Esophagus (tissue), 2 donors: ENCODE data around the gene DYNC1I1. TPM values are rescaled to one million over a fixed set of nuclear protein-coding genes. Genes with fewer than 3 reads are reported as not detected.

Experiments
- H3K27ac ChIP-seq, 2 donors: one replicate each; pipeline ENCODE4 v1.5.1; 2013; ENCODE audit warnings: low read depth in 2 of 2, mild to moderate bottlenecking in 2 of 2, inconsistent platforms in 1 of 2, low read length in 1 of 2, moderate library complexity in 1 of 2
- H3K27me3 ChIP-seq, 2 donors: one replicate each; pipeline ENCODE4 v1.6.1; 2013; ENCODE audit warnings: low read length in 2 of 2, control low read depth in 1 of 2, mild to moderate bottlenecking in 1 of 2; ENCODE audit not compliant: insufficient read depth in 2 of 2, control insufficient read depth in 1 of 2
- H3K36me3 ChIP-seq, 2 donors: one replicate each; pipeline ENCODE4 v1.6.1; 2013; ENCODE audit warnings: low read length in 1 of 2; ENCODE audit not compliant: control insufficient read depth in 2 of 2, insufficient read depth in 2 of 2
- H3K4me1 ChIP-seq, 2 donors: one replicate each; pipeline ENCODE4 v1.6.1; 2013; ENCODE audit warnings: low read length in 1 of 2; ENCODE audit not compliant: control insufficient read depth in 2 of 2, insufficient read depth in 2 of 2
- H3K4me3 ChIP-seq, 2 donors: one replicate each; pipeline ENCODE4 v1.5.1; 2013; ENCODE audit warnings: low read length in 2 of 2, mild to moderate bottlenecking in 2 of 2, low read depth in 1 of 2, moderate library complexity in 1 of 2
- H3K9me3 ChIP-seq, 2 donors: one replicate each; pipeline ENCODE4 v1.6.1; 2013; ENCODE audit warnings: mild to moderate bottlenecking in 2 of 2, low read depth in 1 of 2, low read length in 1 of 2, moderate library complexity in 1 of 2; ENCODE audit not compliant: control insufficient read depth in 2 of 2, insufficient read depth in 1 of 2
- WGBS, 2 donors: extraction: QIAGEN DNeasy Blood & Tissue Kit; methylation state at CpG; one replicate each; pipeline ENCODE4 v1.1.7; 2013; 5-methylcytosine and 5-hydroxymethylcytosine counted together
- polyA plus RNA-seq, 2 donors: library from polyadenylated mRNA; stranded (reverse); fragments of 200-250 nt; gene quantifications; one replicate each; pipeline ENCODE4 v1.2.3, GENCODE V29; 2013
- donor health status: healthy with polysubstance abuse.
- donor health status: Bipolar disorder and iron deficiency.

The DYNC1I1 gene
- polyA plus RNA-seq, 2 donors: 0.20 to 0.69 TPM

- Histone ChIP-seq H3K4me3 (no peak overlapping the region), H3K36me3 (no peaks in the 10 kb centered on the region), H3K27ac (no peak overlapping the region), H3K27me3 (no peaks in the 10 kb centered on the region), H3K4me1 (no peaks in the 10 kb centered on the region), H3K9me3 (no peaks in the 10 kb centered on the region)
- 76 to 82% methylated on average over 4 of the region's 4 CpGs for WGBS, 2 donors
Observed at GRCh38 chr7:96033009-96033598, 260.8 kb downstream of the DYNC1I1 start.

- Histone ChIP-seq H3K4me1 (no peaks in the 10 kb centered on the region), H3K27ac (no peak overlapping the region), H3K27me3 (no peaks in the 10 kb centered on the region), H3K4me3 (no peak overlapping the region), H3K36me3 (no peaks in the 10 kb centered on the region), H3K9me3 (no peaks in the 10 kb centered on the region)
- 42 to 49% methylated on average over 11 of the region's 11 CpGs for WGBS, 2 donors
Observed at GRCh38 chr7:96034940-96035727, 262.8 kb downstream of the DYNC1I1 start.

- Histone ChIP-seq H3K27me3 (no peaks in the 10 kb centered on the region), H3K4me3 (no peak overlapping the region), H3K4me1 (no peaks in the 10 kb centered on the region), H3K36me3 (no peaks in the 10 kb centered on the region), H3K9me3 (no peaks in the 10 kb centered on the region), H3K27ac (no peak overlapping the region)
- 68 to 73% methylated on average over 3 of the region's 3 CpGs for WGBS, 2 donors
Observed at GRCh38 chr7:96040250-96040772, 268.0 kb downstream of the DYNC1I1 start.

GRCh38 chr7:96041171-96041570 lies 268.8 kb downstream of the DYNC1I1 start:
- Histone ChIP-seq H3K36me3 (no peaks in the 10 kb centered on the region), H3K9me3 (no peaks in the 10 kb centered on the region), H3K4me3 (no peak overlapping the region), H3K27me3 (no peaks in the 10 kb centered on the region), H3K27ac (no peak overlapping the region), H3K4me1 (no peaks in the 10 kb centered on the region)
- WGBS, 2 donors: 89 to 93% methylated on average over 1 of the region's 1 CpG

- Histone ChIP-seq H3K27me3 (no peaks in the 10 kb centered on the region), H3K4me3 (no peak overlapping the region), H3K4me1 (no peaks in the 10 kb centered on the region), H3K9me3 (no peaks in the 10 kb centered on the region), H3K36me3 (no peaks in the 10 kb centered on the region), H3K27ac (no peak overlapping the region)
- WGBS, 2 donors: 87 to 92% methylated on average over 3 of the region's 3 CpGs
Observed at GRCh38 chr7:96045181-96045580, 272.8 kb downstream of the DYNC1I1 start.

- WGBS, 2 donors: 51 to 56% methylated on average over 4 of the region's 4 CpGs
- Histone ChIP-seq H3K27ac (no peak overlapping the region), H3K4me3 (no peak overlapping the region), H3K4me1 (no peaks in the 10 kb centered on the region), H3K27me3 (no peaks in the 10 kb centered on the region), H3K9me3 (no peaks in the 10 kb centered on the region), H3K36me3 (no peaks in the 10 kb centered on the region)
Observed at GRCh38 chr7:96045919-96046318, 273.6 kb downstream of the DYNC1I1 start.

GRCh38 chr7:96052289-96052688 lies 279.9 kb downstream of the DYNC1I1 start:
- Histone ChIP-seq H3K4me3 (no peak overlapping the region), H3K27ac (no peak overlapping the region), H3K36me3 (no peaks in the 10 kb centered on the region), H3K9me3 (no peaks in the 10 kb centered on the region), H3K4me1 (no peaks in the 10 kb centered on the region), H3K27me3 (no peaks in the 10 kb centered on the region)

- H3K4me1 ChIP-seq: no peaks in the 10 kb centered on the region
- 49 to 56% methylated on average over 4 of the region's 4 CpGs for WGBS, 2 donors
- no peaks in the 10 kb centered on the region for H3K27me3 ChIP-seq
- no peaks in the 10 kb centered on the region for H3K36me3 ChIP-seq
- no peak overlapping the region for H3K27ac ChIP-seq
- H3K9me3 ChIP-seq: no peaks in the 10 kb centered on the region
- H3K4me3 ChIP-seq: no peak overlapping the region
Observed at GRCh38 chr7:96052860-96053470, 280.6 kb downstream of the DYNC1I1 start.

- Histone ChIP-seq H3K36me3 (no peaks in the 10 kb centered on the region), H3K9me3 (no peaks in the 10 kb centered on the region), H3K27me3 (no peaks in the 10 kb centered on the region), H3K4me1 (no peaks in the 10 kb centered on the region), H3K4me3 (no peak overlapping the region), H3K27ac (no peak overlapping the region)
- WGBS, 2 donors: 69 to 74% methylated on average over 1 of the region's 1 CpG
Observed at GRCh38 chr7:96055717-96056116, 283.4 kb downstream of the DYNC1I1 start.
